ENCODE results near the gene TBC1D5.
A peak's percentile ranks its signal among the peaks of the same experiment; 100 is the strongest.
"Not testable (repeated sequence)": the region's sequence is repeated elsewhere in the genome, so short reads cannot be mapped to it uniquely, and the experiment has no call there.

The TBC1D5 gene

GRCh38 chr3:17742102-17742879 is at the start of gene TBC1D5:
TSS of gene TBC1D5 (minus strand) at chr3:17742631. CDS start at chr3:17508570, 234,061 bp downstream.
- peak; percentile 93 for DNase-seq

- DNase-seq: no peak
Observed at GRCh38 chr3:17783426-17783825, 41.0 kb upstream of the TBC1D5 start.

GRCh38 chr3:17782751-17783150 is 40.3 kb upstream of the TBC1D5 start:
- DNase-seq: no peak

- DNase-seq: not testable (repeated sequence)
Observed at GRCh38 chr3:17780369-17780768, 37.9 kb upstream of the TBC1D5 start.

- DNase-seq: not testable (repeated sequence)
Observed at GRCh38 chr3:17779304-17780250, 37.1 kb upstream of the TBC1D5 start.

GRCh38 chr3:17777326-17777725 is 34.9 kb upstream of the TBC1D5 start:
- DNase-seq: not testable (repeated sequence)

- no peak for DNase-seq
Observed at GRCh38 chr3:17775073-17775472, 32.6 kb upstream of the TBC1D5 start.

GRCh38 chr3:17774180-17774910 is 31.9 kb upstream of the TBC1D5 start:
- not testable (repeated sequence) for DNase-seq

- no peak for DNase-seq
Observed at GRCh38 chr3:17772556-17772955, 30.1 kb upstream of the TBC1D5 start.

GRCh38 chr3:17771177-17772017 is 29.0 kb upstream of the TBC1D5 start:
- DNase-seq: no peak

GRCh38 chr3:17770682-17771081 is 28.3 kb upstream of the TBC1D5 start:
- DNase-seq: no peak

GRCh38 chr3:17765819-17766472 is 23.5 kb upstream of the TBC1D5 start:
- DNase-seq: no peak

GRCh38 chr3:17761563-17761962 is 19.1 kb upstream of the TBC1D5 start:
- DNase-seq: no peak

- DNase-seq: no peak
Observed at GRCh38 chr3:17759901-17760300, 17.5 kb upstream of the TBC1D5 start.

- DNase-seq: no peak
Observed at GRCh38 chr3:17755836-17756235, 13.4 kb upstream of the TBC1D5 start.

- DNase-seq: no peak
Observed at GRCh38 chr3:17753632-17753992, 11.2 kb upstream of the TBC1D5 start.

- no peak for DNase-seq
Observed at GRCh38 chr3:17752876-17753631, 10.6 kb upstream of the TBC1D5 start.

GRCh38 chr3:17752436-17752835 is 10.0 kb upstream of the TBC1D5 start:
- no peak for DNase-seq

GRCh38 chr3:17749705-17750293 is 7.4 kb upstream of the TBC1D5 start:
- DNase-seq: no peak

GRCh38 chr3:17749281-17749680 is 6.8 kb upstream of the TBC1D5 start:
- no peak for DNase-seq

GRCh38 chr3:17747890-17748247 is 5.4 kb upstream of the TBC1D5 start:
- DNase-seq: no peak

All from DMS 273 treated with DMSO at 0.1 percent for 48 hours (cell line).